Ascending aorta (tissue), 2 donors: ENCODE data around the gene KLC1. TPM values are rescaled to one million over a fixed set of nuclear protein-coding genes. Genes with fewer than 3 reads are reported as not detected.

ENCODE experiments used
- DNase-seq, 2 donors: peaks; one replicate each; pipeline ENCODE4 v3.0.0-alpha.2; 2019; ENCODE audit warnings: low spot score in 2 of 2
- H3K27ac ChIP-seq, 2 donors: fragments of 200-600 bp; sonication (generic); one replicate each; pipeline ENCODE4 v1.5.1; 2016 to 2017; ENCODE audit warnings: mild to moderate bottlenecking in 1 of 2
- H3K27me3 ChIP-seq: fragments of 200-600 bp; sonication (generic); one replicate; pipeline ENCODE4 v1.5.1; 2017
- H3K36me3 ChIP-seq, 2 donors: fragments of 200-600 bp; sonication (generic); one replicate each; pipeline ENCODE4 v1.5.1; 2016
- H3K4me1 ChIP-seq, 2 donors: fragments of 200-600 bp; sonication (generic); one replicate each; pipeline ENCODE4 v1.5.1; 2016 to 2017; ENCODE audit warnings: mild to moderate bottlenecking in 1 of 2
- H3K4me3 ChIP-seq, 2 donors: fragments of 200-600 bp; sonication (generic); one replicate each; pipeline ENCODE4 v1.5.1; 2016 to 2017; ENCODE audit warnings: mild to moderate bottlenecking in 1 of 2
- H3K9me3 ChIP-seq, 2 donors: fragments of 200-600 bp; sonication (generic); one replicate each; pipeline ENCODE4 v1.5.1; 2016
- intact Hi-C: fragments of 100-400 bp; cut with DNase I; formaldehyde crosslinking; loops from one replicate; pipeline ENCODE4 v1.15.1; 2023
- total RNA-seq: library from RNA; depleted of rRNA; stranded (reverse); fragments of >200 nt; gene quantifications from one replicate; pipeline ENCODE4 v1.1.0, GENCODE V29; 2016
- TF ChIP-seq, protein P1 (sequence below), 3 experiments: fragments of 200-600 bp in 2 of 3; fragments of 450-650 bp in 1 of 3; sonication (generic) in 2 of 3; IDR thresholded peaks; one replicate each; pipeline ENCODE4 v1.5.1; 2016 to 2019; ENCODE audit warnings: antibody characterized with exemption in 3 of 3, mild to moderate bottlenecking in 1 of 3, moderate library complexity in 1 of 3

Gene KLC1
- total RNA-seq, 1 donor from 2014 or later: 302 TPM

DNA sequence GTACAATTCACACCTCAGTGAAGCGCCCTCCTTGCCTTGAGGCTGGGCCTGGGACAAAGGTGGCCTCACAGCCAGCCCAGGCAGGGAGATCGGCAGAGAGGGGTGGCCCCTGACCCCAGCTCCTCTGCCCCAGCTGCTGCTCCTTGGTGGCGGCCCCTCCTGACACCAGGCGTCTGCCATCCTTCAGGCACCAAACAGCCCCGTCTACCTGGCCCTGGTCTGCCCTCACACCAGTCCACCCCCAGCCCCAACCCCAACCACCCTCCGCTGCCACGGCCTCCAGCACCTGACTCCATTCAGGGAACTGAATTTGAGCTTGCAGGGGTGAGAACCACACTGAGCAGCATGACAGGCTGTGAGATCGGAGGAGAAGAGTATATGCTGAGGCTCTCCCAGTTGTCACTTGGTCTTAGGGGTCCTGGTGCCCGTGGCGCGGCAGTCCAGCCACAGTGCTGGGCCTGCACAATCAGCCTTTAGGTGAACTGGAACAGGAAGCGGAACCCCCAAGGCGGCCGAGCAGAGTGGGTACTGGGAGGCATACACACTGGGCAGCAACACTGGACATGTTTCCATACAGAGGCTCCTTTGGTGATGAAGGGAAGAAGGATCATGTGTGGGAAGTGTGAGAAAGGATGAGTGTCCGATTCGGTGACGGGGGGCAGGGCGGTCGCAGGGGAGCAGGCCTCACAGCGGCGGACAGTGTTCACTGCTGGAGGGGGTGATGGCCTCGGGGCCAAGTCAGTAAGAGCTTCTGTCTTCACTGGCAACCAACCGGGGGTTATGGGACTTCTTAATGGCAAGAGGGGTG lies 105.3 kb downstream of the KLC1 start:
- intact Hi-C loops: no loop called here
- peak overlapping the region; percentile 52 to 83 for H3K27ac ChIP-seq
- H3K9me3 ChIP-seq: no peaks in the 10 kb centered on the region
- peaks cover 42 to 45% of the 10 kb centered on the region in 2 donors for H3K36me3 ChIP-seq
- H3K4me3 ChIP-seq: no peak overlapping the region
- TF ChIP-seq, protein P1, sequence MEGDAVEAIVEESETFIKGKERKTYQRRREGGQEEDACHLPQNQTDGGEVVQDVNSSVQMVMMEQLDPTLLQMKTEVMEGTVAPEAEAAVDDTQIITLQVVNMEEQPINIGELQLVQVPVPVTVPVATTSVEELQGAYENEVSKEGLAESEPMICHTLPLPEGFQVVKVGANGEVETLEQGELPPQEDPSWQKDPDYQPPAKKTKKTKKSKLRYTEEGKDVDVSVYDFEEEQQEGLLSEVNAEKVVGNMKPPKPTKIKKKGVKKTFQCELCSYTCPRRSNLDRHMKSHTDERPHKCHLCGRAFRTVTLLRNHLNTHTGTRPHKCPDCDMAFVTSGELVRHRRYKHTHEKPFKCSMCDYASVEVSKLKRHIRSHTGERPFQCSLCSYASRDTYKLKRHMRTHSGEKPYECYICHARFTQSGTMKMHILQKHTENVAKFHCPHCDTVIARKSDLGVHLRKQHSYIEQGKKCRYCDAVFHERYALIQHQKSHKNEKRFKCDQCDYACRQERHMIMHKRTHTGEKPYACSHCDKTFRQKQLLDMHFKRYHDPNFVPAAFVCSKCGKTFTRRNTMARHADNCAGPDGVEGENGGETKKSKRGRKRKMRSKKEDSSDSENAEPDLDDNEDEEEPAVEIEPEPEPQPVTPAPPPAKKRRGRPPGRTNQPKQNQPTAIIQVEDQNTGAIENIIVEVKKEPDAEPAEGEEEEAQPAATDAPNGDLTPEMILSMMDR (IDR thresholded peaks at IDR 0.05): no peak
- H3K4me1 ChIP-seq: peaks cover 20 to 36% of the 10 kb centered on the region in 2 donors
- no peaks in the 10 kb centered on the region for H3K27me3 ChIP-seq
- no peak for DNase-seq

DNA sequence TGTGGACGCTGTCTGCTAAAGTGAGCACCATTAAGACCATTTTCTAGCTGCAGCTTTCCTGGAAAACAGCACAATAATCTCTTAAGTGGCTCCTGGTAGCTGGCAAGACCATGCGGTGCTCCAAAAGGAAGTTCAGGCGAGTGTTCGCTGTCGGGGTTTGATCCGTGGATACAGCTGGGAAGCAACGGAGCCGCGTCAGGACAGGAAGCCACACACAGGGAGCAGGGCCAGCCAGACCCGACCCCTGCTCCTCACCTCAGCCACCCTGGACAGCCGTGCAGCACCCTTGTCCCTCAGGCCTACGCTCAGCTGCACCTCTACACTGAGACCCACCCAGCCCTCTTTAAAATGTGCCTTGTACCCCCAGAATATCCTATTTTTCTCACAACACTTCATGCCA lies 106.0 kb downstream of the KLC1 start:
- Histone ChIP-seq H3K27me3 (no peaks in the 10 kb centered on the region), H3K4me3 (no peak overlapping the region), H3K36me3 (peaks cover 38 to 45% of the 10 kb centered on the region in 2 donors), H3K4me1 (peaks cover 20 to 36% of the 10 kb centered on the region in 2 donors), H3K9me3 (no peaks in the 10 kb centered on the region), H3K27ac (peak overlapping the region; percentile 52 to 83)
- peak in 1 of 2 donors; percentile 60 for DNase-seq
- TF ChIP-seq, protein P1 (IDR thresholded peaks at IDR 0.05): no peak
- intact Hi-C loops: loop anchor here (5.0 kb wide), 1 partner anchor 163 kb away; no protein-coding TSS in a partner anchor

DNA sequence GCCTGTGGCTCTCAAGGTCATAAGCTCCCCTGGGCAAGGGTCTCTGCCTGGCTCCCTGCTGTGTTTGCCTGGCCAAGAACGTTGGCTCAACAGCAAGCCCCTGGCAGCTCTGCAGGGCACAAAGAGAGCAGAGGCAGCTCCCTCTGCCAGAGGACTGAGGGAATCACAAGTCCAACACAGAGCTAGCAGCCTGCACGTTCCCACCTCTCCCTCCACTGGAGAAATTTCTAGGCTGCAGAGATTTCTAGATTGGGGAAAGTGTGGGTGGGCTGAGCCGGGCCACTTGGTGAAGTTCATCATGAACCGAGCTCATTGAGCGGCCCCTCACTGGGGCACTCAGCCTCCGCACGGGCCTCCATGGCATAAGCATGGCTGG lies 106.4 kb downstream of the KLC1 start:
- Histone ChIP-seq H3K9me3 (no peaks in the 10 kb centered on the region), H3K4me3 (no peak overlapping the region), H3K36me3 (peaks cover 37 to 45% of the 10 kb centered on the region in 2 donors), H3K27me3 (no peaks in the 10 kb centered on the region), H3K4me1 (peaks cover 20 to 34% of the 10 kb centered on the region in 2 donors), H3K27ac (peak overlapping the region; percentile 83 to 92)
- TF ChIP-seq, protein P1 (IDR thresholded peaks at IDR 0.05): peak in 1 of 3 experiments; percentile 51
- intact Hi-C loops: loop anchor here (5.0 kb wide), 1 partner anchor 163 kb away; no protein-coding TSS in a partner anchor
- peak in 1 of 2 donors; percentile 59 for DNase-seq

DNA sequence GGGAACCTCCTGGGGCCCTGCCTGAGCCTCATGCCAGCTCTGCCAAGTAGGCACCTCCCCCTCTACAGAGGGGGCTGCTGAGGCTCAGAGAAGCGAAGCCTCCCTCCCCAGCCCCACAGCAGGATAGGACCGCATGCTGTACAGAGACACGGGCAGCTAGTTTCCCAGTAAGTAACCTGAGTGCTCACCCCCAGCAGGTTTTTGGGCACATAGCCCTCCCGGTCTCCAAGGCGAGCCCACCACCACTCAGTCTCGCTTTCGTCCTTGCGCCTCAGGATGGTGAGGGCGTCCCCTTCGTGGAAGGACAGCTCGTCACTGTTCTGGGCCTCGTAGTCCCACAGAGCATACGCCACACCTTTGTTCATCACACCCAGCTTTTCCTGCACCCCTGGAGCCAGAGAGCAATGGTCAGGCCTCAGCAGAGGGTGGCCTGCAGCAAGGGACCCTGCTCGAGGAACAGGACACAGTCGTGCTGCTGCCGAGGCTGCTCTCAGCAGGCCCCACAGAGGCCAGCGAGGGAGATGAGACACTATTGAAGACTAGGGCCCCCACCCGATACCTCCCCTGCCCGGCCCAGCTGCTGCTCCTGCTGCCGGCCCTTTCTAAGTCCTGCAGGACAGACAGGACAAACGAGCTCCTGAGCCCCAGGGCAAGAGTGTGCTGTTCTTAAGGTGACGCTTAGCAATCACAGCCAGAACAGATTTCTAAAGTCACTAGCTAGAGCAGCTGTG lies 107.0 kb downstream of the KLC1 start:
- no peaks in the 10 kb centered on the region for H3K9me3 ChIP-seq
- H3K27ac ChIP-seq: peak overlapping the region; percentile 83 to 92
- intact Hi-C loops: loop anchor here (5.0 kb wide), 1 partner anchor 164 kb away; no protein-coding TSS in a partner anchor
- no peak overlapping the region for H3K4me3 ChIP-seq
- H3K36me3 ChIP-seq: peaks cover 32 to 41% of the 10 kb centered on the region in 2 donors
- TF ChIP-seq, protein P1 (IDR thresholded peaks at IDR 0.05): no peak
- DNase-seq: peak in 1 of 2 donors; percentile 59
- peaks cover 17 to 31% of the 10 kb centered on the region in 2 donors for H3K4me1 ChIP-seq
- no peaks in the 10 kb centered on the region for H3K27me3 ChIP-seq

DNA sequence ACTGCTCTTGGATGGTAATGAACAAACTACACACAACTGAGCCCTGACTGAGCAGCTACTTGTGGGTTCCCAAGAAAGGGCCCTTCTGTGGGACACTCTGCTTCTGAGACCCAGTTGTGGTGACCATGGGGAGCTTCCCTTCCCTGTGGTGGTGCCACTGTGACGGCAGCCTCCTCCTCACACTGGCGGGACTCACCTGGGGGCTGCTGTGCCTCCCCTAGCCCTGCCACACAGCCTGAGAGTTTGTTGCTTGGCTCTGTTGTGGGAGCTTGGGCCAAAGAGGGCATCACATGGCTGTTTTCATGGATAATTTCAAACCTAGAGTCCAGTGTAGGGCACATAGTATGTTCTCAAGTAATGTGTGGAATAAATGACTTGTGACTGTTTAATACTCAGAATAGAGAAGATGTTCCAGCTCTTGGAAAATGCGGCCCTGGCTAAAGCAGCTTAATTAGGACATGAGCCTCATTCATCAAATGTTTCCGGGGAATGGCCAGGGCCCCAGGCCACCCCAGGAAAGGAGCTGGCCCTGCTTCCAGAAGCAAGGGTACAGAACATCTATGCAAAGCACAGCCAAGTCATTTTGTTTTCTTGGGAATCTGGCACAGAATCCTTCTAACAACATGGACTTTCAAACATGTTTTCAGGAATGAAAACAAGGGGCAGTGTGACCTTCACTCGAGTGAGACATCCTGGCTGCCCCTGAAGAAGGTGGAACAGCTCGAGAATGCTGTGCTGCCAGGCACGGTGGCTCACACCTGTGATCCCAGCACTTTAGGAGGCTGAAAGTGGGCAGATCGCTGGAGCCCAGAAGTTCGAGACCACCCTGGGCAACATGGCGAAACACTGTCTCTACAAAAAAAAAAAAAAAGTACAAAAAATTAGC lies 107.8 kb downstream of the KLC1 start:
- intact Hi-C loops: loop anchor here (5.0 kb wide), 1 partner anchor 164 kb away; no protein-coding TSS in a partner anchor
- TF ChIP-seq, protein P1 (IDR thresholded peaks at IDR 0.05): no peak
- H3K9me3 ChIP-seq: no peaks in the 10 kb centered on the region
- no peak overlapping the region for H3K4me3 ChIP-seq
- peaks cover 17 to 31% of the 10 kb centered on the region in 2 donors for H3K4me1 ChIP-seq
- peak in 1 of 2 donors; percentile 81 for DNase-seq
- no peaks in the 10 kb centered on the region for H3K27me3 ChIP-seq
- H3K27ac ChIP-seq: peak overlapping the region; percentile 83 to 92
- H3K36me3 ChIP-seq: peaks cover 30 to 40% of the 10 kb centered on the region in 2 donors
